ENCODE data around the gene ATP13A1. TPM values are rescaled to one million over a fixed set of nuclear protein-coding genes. Genes with fewer than 3 reads are reported as not detected.

The ATP13A1 gene
- total RNA-seq, 1 donor from 2014 or later, result 242 TPM

DNA sequence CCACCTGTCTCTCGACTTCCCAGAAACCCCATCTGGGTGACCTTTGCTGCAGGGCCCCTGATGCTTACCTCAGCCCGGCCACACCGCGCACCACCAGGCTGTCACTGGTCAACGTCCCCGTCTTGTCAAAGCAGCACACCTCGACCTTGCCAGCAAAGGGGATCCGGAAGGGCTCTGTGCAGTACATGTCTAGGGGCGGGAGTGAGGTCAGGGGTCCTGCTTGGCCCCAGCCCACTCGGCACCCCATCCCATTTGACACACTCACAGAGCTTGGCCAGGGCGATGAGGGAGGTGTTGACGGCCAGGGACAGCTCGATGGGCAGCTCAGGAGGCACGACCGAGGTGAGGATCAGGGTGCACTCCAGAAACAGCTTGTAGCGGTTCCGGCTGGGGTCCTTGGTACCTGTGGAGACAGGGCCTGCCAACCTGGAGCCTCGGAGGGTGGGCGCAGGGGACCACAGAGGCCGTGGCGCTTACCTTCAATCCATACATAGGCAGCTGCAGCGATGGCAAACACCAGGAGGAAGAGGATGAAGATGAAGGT lies 8.4 kb downstream of the ATP13A1 start:
- H3K4me3 ChIP-seq (ENCODE audit: low read depth, low read length), result no peak overlapping the region
- DNase-seq (ENCODE audit: low read depth), result no peak
- TF ChIP-seq, protein P1, sequence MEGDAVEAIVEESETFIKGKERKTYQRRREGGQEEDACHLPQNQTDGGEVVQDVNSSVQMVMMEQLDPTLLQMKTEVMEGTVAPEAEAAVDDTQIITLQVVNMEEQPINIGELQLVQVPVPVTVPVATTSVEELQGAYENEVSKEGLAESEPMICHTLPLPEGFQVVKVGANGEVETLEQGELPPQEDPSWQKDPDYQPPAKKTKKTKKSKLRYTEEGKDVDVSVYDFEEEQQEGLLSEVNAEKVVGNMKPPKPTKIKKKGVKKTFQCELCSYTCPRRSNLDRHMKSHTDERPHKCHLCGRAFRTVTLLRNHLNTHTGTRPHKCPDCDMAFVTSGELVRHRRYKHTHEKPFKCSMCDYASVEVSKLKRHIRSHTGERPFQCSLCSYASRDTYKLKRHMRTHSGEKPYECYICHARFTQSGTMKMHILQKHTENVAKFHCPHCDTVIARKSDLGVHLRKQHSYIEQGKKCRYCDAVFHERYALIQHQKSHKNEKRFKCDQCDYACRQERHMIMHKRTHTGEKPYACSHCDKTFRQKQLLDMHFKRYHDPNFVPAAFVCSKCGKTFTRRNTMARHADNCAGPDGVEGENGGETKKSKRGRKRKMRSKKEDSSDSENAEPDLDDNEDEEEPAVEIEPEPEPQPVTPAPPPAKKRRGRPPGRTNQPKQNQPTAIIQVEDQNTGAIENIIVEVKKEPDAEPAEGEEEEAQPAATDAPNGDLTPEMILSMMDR (conservative IDR thresholded peaks at IDR 0.05; ENCODE audit: low read depth, low read length), result no peak

DNA sequence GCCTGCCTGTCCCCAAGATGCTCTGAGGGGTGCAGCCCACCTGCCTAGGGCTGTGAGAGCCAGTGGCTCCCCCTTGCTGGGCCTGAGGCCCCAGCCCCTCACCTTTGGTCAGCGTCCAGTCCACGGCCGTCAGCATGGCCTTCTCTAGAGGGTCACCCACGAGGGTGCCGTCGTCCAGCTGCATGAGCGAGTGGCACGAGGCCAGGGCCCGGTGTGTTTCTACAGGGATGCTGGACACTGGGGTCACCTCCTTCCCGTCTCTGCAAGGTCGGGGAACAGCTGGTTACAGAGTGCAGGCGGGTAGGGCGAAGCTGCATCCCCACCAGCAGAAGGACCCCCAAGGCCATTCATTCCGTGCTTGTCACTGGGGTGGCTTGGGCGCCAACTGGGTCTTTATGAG lies 9.0 kb downstream of the ATP13A1 start:
- TF ChIP-seq, protein P1 (conservative IDR thresholded peaks at IDR 0.05; ENCODE audit: low read depth, low read length), result no peak
- DNase-seq (ENCODE audit: low read depth), result no peak
- no peak overlapping the region for H3K4me3 ChIP-seq (ENCODE audit: low read depth, low read length)

GRCh38 chr19:19653597-19654147 lies 9.8 kb downstream of the ATP13A1 start:
- no peak for DNase-seq (ENCODE audit: low read depth)
- no peak overlapping the region for H3K4me3 ChIP-seq (ENCODE audit: low read depth, low read length)
- TF ChIP-seq, protein P1 (conservative IDR thresholded peaks at IDR 0.05; ENCODE audit: low read depth, low read length), result no peak

- no peak for DNase-seq (ENCODE audit: low read depth)
- no peak overlapping the region for H3K4me3 ChIP-seq (ENCODE audit: low read depth, low read length)
- TF ChIP-seq, protein P1 (conservative IDR thresholded peaks at IDR 0.05; ENCODE audit: low read depth, low read length), result no peak
These were observed 10.8 kb downstream of the ATP13A1 start for GRCh38 chr19:19652482-19653295.

GRCh38 chr19:19651076-19651475 lies 12.4 kb downstream of the ATP13A1 start:
- H3K4me3 ChIP-seq (ENCODE audit: low read depth, low read length), result no peak overlapping the region
- no peak for DNase-seq (ENCODE audit: low read depth)
- TF ChIP-seq, protein P1 (conservative IDR thresholded peaks at IDR 0.05; ENCODE audit: low read depth, low read length), result no peak

GRCh38 chr19:19650331-19650730 lies 13.1 kb downstream of the ATP13A1 start:
- no peak overlapping the region for H3K4me3 ChIP-seq (ENCODE audit: low read depth, low read length)
- TF ChIP-seq, protein P1 (conservative IDR thresholded peaks at IDR 0.05; ENCODE audit: low read depth, low read length), result no peak
- no peak for DNase-seq (ENCODE audit: low read depth)

Data from epithelial cell of proximal tubule (primary cell).